Sciatic nerve (tissue), 2 donors: ENCODE measurements around the gene MSI2. TPM values are rescaled to one million over a fixed set of nuclear protein-coding genes. Genes with fewer than 3 reads are reported as not detected.

ENCODE experiments used
- ATAC-seq: fragments of 200-7000 bp; cut with Tn5 transposase; one replicate; pipeline ENCODE4 v1.9.1; 2020; ENCODE audit warnings: mild to moderate bottlenecking, moderate library complexity
- DNase-seq: peaks from one replicate; pipeline ENCODE4 v3.0.0-alpha.2; 2020; ENCODE audit warnings: low spot score
- intact Hi-C: fragments of 100-400 bp; cut with DNase I; formaldehyde crosslinking; loops from one replicate; pipeline ENCODE4 v1.14.2; 2022
- total RNA-seq: library from RNA; stranded (reverse); fragmentation: NEBNext Ultra II Directional; extraction: Animal tissue kit (Norgen Biotek cat#: 25700); gene quantifications from one replicate; pipeline ENCODE4 v1.2.1, GENCODE V29; 2021
- donor health status: DM: no; HTN: no; CAD: no.
- donor health status: DM: no; HTN: no; CAD: no.

Gene MSI2
- total RNA-seq, 1 donor from 2014 or later = 25.2 TPM

GRCh38 chr17:57557834-57558681, 301.7 kb downstream of the MSI2 start:
- intact Hi-C loops = no loop called here
- ATAC-seq (no peak), DNase-seq (no peak)

GRCh38 chr17:57559226-57559625, 302.9 kb downstream of the MSI2 start:
- ATAC-seq = no peak
- intact Hi-C loops = no loop called here
- DNase-seq = no peak

DNA sequence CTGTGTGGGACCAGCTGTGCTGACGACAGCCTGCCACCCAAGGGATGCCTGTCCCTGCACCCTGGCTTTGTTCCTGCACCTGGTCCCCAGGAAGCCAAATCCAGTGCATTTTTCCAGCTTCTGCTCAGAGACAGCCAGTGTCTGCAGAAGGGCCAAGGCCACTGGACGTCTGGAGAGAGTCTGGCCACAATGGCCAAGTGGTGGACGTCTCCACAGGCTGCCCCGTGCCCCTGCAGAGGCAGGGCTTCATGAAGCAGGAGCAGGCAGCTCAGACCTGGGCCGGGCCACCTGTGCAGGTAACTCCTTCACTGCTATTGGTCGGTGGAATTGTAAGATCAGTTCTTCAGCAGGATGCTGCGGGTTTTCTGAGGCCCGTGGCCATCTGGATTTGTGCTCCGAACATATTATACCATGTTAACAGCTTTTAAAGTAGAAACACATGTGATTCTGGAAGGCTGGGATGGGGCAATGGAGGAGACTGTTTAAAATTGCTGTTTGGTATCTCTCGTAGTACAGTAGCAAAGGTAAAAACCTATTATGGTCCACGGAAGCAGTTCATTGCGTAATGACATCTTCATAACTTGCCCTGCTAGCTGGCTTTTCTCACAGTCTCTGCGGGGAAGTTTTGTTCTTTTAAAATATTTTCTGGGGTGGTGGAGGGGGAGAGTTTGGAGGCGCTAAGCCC, 303.5 kb downstream of the MSI2 start:
- DNase-seq = no peak
- ATAC-seq = no peak
- intact Hi-C loops = no loop called here

- intact Hi-C loops = no loop called here
- no peak for DNase-seq
- no peak for ATAC-seq
Measured at GRCh38 chr17:57560319-57560705, 304.0 kb downstream of the MSI2 start.

DNA sequence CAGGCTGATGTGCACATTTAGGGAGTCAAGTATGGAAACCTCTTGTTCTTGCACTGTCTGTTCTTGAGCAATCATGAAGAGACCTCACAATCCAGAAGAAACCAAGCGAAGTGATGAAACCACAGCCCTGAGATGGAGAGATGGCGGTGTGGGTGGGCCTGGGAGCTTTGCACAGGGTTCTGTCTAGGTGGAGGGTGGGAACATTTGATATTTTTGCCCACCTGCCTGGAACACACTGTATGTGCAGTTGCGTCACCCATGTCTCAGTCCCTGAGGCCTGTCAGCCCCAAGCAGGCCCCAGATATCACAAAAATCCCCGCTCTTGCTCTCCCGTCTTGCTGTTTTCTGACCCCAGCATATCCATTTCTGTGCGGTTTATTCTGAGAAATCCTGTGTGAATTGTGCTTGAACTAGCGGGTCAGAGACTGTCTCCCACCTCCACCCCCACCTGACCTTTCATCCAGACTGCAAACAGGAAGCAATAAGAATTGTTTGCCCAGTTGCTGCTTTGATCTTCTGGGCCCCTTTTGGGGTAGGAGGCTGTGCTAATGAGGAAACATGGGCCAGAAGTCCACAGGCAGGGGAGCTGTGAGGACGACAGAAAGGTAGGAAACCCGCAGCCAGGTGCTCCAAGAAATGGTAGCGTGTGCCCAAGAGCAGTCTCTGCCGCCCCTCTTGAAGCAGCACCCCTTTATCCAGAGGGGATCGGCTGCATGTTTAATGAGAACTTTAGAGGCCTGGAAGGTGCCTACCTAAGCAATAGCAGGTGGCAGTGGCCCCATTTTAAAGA, 304.9 kb downstream of the MSI2 start:
- ATAC-seq = no peak
- intact Hi-C loops = no loop called here
- no peak for DNase-seq

DNA sequence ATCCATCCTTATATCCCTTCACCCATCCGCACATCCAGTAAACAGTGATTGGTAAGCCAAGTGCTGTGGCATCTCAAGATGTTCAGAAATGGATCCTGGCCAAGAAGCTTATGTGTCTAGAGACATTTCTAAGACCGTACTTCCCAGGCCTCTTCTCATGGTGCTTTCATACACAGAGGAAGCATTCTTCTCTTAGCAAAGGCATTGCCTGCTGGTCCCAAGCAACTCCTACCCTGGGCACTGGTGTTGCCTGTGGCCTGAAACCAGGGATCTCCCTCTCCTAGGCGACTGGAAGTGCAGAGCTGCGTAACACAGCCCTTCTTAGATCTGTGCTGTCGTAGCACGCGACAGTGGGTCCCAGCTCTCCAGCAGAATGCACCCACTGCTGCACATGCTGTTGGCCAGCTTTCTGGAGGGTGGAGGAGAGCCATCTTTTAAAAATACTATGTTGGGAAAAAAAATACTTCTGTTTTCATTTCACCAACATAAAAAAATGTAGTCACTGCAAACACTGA, 305.9 kb downstream of the MSI2 start:
- ATAC-seq (no peak), DNase-seq (no peak)
- intact Hi-C loops = no loop called here

DNA sequence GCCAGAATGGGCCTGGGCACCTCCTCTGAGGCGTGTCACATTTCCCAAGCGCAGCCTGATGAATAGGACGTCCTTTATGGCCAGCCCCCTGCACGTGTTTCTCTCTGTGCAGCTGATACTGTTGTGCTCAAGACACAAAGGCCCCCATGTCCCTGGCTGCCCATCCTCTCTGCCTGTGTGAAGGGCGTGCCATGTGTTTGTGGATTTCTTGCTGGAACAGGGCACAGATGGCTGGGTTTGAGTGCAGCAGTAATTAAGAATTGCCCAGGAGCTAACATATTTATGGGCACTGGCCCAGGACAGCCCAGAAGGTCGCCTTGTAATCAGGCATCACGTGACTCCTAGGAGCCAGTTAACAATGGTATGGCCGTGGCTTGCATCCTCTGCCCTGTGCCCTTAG, 307.6 kb downstream of the MSI2 start:
- ATAC-seq (no peak), DNase-seq (no peak)
- intact Hi-C loops = no loop called here

- intact Hi-C loops = no loop called here
- ATAC-seq = no peak
- no peak for DNase-seq
Measured at GRCh38 chr17:57565176-57565575, 308.9 kb downstream of the MSI2 start.

DNA sequence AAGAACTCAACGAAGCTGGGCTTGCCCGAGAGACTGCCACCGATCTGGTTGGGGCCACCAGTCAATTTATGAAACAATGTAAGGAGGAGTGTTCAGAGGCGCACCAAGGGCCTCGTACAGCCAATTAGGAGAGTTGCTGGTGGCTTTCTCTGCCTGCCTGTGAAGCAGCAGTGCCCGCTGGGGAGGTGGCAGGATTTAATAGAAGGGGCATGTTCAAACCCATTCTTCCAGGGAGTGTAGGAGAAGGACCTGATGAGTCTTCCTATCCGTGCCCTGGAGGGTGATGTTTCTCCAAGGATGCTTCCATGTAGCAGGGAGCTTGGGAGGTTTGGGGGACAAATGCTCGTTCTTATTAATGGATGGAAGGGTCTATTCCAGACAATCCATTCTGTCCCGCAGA, 310.4 kb downstream of the MSI2 start:
- no peak for DNase-seq
- ATAC-seq = no peak
- intact Hi-C loops = no loop called here

DNA sequence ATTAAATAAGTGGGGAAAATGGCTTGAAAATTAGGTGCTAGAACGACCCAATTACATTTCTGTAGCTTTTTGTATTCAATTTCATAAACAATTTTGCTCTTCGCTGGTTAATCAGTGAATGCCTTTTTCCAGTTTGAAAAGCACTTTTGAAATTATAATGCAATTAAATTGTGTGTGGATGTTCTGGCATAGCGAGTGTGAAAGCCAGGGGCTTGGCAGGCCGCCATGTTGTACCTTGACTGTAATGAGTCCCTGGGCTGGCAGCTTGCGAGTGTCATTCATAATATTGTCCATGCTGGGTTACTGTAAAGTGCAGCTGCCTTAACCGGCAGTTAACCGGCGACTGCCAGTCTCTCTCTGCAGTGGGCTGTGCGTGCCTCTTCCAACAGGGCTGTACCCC, 310.9 kb downstream of the MSI2 start:
- intact Hi-C loops = no loop called here
- DNase-seq (no peak), ATAC-seq (no peak)

DNA sequence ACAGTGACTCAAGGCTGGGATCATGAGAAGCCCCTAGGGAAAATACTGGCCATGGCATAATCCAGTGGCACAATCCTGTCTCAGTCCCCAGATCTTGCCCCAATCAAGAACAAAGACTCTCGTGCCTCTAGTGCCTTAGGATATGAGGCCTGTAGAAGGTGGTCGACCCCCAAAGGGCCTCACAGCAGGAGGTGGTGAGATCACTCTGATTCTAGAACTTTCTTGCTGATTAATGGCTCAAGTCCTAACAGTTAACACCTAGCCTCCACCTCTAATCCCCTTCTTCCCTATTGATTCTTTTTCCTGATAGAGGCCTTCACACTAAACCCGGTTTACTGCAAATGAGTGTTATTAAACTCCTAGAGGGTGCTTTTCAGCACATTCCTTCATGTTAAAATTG, 312.0 kb downstream of the MSI2 start:
- DNase-seq (no peak), ATAC-seq (no peak)
- intact Hi-C loops = no loop called here

- no peak for DNase-seq
- intact Hi-C loops = no loop called here
Measured at GRCh38 chr17:57569021-57569420, 312.7 kb downstream of the MSI2 start.

DNA sequence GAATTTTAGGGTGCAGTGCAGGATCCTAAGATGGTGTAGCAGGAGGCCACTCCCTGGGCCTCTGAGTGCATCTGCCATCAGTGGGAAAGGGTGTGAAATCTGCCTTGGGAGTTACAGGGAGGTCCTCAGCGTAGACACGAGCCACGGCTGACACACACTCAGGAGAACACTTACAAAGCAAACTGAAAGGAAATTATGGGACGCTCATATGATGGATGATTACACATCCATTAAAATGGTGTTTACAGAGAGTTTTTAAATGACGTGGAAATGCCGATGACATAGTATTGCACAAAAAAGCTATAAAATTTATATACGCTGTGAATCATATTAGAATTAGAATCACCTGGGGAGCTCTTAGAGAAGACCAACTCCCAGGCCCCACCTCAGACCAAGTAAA, 313.5 kb downstream of the MSI2 start:
- no peak for ATAC-seq
- intact Hi-C loops = no loop called here

More at GRCh38 chr17:57569021-57569420, 312.7 kb downstream of the MSI2 start:
- no peak for ATAC-seq

GRCh38 chr17:57570724-57571344, 314.5 kb downstream of the MSI2 start:
- no peak for DNase-seq
- no peak for ATAC-seq
- intact Hi-C loops = no loop called here

More for the DNA sequence above, 313.5 kb downstream of the MSI2 start:
- DNase-seq = no peak

GRCh38 chr17:57572062-57572461, 315.7 kb downstream of the MSI2 start:
- ATAC-seq = no peak
- intact Hi-C loops = no loop called here
- no peak for DNase-seq

DNA sequence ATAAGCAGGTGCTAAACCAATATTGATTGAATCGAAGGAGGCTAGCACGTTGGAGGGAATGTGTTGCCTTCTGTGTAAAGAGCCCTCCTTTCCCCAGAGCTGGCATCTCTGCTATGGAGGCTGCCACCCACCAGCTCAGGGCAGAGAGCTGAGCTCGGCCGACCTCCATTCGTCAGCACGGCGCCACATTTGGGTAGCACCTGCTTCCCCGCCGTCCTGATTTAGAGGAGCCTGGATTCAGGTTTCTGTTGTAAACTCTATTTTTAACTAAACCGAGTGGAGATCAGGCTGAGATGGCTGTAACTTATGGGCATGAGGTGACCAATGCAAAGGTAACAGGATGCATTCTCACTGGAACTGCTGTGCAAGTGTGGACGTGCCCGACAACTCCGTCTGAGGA, 316.3 kb downstream of the MSI2 start:
- intact Hi-C loops = no loop called here
- no peak for DNase-seq

GRCh38 chr17:57574040-57574513, 317.8 kb downstream of the MSI2 start:
- ATAC-seq = peak; percentile 79
- intact Hi-C loops = no loop called here
- DNase-seq = no peak

More for the DNA sequence above, 316.3 kb downstream of the MSI2 start:
- no peak for ATAC-seq

- no peak for DNase-seq
- intact Hi-C loops = no loop called here
- no peak for ATAC-seq
Measured at GRCh38 chr17:57576744-57577143, 320.4 kb downstream of the MSI2 start.
